B cell (primary cell): ENCODE measurements around the gene NCS1.

ENCODE experiments used
- EZH2 ChIP-seq: IDR thresholded peaks from 2 replicates; pipeline ENCODE4 v1.6.1; 2012; ENCODE audit warnings: borderline replicate concordance, low read depth, mild to moderate bottlenecking, moderate library complexity, low read length; ENCODE audit not compliant: insufficient read depth, poor library complexity, severe bottlenecking
- TF ChIP-seq, protein P1 (sequence below): fragments of 200-600 bp; IDR thresholded peaks from one replicate; pipeline ENCODE4 v1.8.0; 2022; ENCODE audit warnings: antibody characterized with exemption, mild to moderate bottlenecking

- TF ChIP-seq, protein P1, sequence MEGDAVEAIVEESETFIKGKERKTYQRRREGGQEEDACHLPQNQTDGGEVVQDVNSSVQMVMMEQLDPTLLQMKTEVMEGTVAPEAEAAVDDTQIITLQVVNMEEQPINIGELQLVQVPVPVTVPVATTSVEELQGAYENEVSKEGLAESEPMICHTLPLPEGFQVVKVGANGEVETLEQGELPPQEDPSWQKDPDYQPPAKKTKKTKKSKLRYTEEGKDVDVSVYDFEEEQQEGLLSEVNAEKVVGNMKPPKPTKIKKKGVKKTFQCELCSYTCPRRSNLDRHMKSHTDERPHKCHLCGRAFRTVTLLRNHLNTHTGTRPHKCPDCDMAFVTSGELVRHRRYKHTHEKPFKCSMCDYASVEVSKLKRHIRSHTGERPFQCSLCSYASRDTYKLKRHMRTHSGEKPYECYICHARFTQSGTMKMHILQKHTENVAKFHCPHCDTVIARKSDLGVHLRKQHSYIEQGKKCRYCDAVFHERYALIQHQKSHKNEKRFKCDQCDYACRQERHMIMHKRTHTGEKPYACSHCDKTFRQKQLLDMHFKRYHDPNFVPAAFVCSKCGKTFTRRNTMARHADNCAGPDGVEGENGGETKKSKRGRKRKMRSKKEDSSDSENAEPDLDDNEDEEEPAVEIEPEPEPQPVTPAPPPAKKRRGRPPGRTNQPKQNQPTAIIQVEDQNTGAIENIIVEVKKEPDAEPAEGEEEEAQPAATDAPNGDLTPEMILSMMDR, result no peak
- TF ChIP-seq EZH2, result no peak
These were observed 91.6 kb downstream of the NCS1 start for GRCh38 chr9:130263601-130264413.
